Progenitor cell of endocrine pancreas (in vitro differentiated cells): ENCODE results near the gene FRMD4B. TPM values are rescaled to one million over a fixed set of nuclear protein-coding genes. Genes with fewer than 3 reads are reported as not detected.

Source experiments
- DNase-seq: peaks from one replicate; pipeline ENCODE4 v3.0.0; 2021; ENCODE audit warnings: low spot score; ENCODE audit not compliant: unreplicated experiment
- H3K27ac Mint-ChIP-seq: 2 replicates; pipeline ENCODE4 v1.8.0; 2021; ENCODE audit warnings: mild to moderate bottlenecking, moderate library complexity, mixed read lengths
- H3K27me3 Mint-ChIP-seq: 2 replicates; pipeline ENCODE4 v1.8.0; 2021; ENCODE audit warnings: mixed read lengths
- H3K36me3 Mint-ChIP-seq: 2 replicates; pipeline ENCODE4 v1.8.0; 2022; ENCODE audit warnings: mixed read lengths; ENCODE audit not compliant: insufficient read depth
- H3K4me1 Mint-ChIP-seq: 2 replicates; pipeline ENCODE4 v1.8.0; 2021; ENCODE audit warnings: low read depth, mixed read lengths
- H3K4me3 Mint-ChIP-seq: 2 replicates; pipeline ENCODE4 v1.8.0; 2021; ENCODE audit warnings: low read depth, mild to moderate bottlenecking, moderate library complexity, mixed read lengths
- H3K9me3 Mint-ChIP-seq: 2 replicates; pipeline ENCODE4 v1.8.0; 2021; ENCODE audit warnings: low read depth, mixed read lengths
- total RNA-seq: library from RNA; stranded (reverse); gene quantifications from 2 replicates; pipeline ENCODE4 v1.2.1, GENCODE V29; 2021
- TF ChIP-seq, protein P1 (sequence below): fragments of 200-600 bp; sonication (generic); IDR thresholded peaks from one replicate; pipeline ENCODE4 v1.5.0; 2021; ENCODE audit warnings: antibody characterized with exemption, mild to moderate bottlenecking; ENCODE audit not compliant: unreplicated experiment

The FRMD4B gene
- total RNA-seq, 1 donor from 2014 or later, result 41.6 TPM

DNA sequence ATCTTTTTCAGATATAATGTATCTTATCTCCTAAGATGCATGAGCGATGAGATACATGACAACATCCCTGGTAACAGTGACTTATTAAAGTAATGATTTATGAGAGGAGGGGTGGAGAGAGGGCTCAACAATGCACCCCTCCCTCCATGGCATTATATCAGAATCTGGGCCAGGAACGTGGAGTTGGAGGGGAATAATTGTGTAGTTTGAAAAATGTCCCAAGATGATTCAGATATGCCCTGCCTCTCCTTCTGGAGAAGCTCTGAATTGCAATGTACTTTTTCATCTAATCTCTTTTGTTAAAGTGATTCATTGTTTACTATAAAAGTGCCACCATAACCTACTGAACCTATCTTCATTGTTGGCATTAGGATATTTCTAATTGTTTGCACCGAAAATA lies 86.5 kb downstream of the FRMD4B start:
- Mint-ChIP-seq H3K36me3 (peaks cover 4% of the 10 kb centered on the region), H3K4me1 (peaks cover 3% of the 10 kb centered on the region), H3K9me3 (no peaks in the 10 kb centered on the region), H3K27me3 (no peaks in the 10 kb centered on the region), H3K27ac (no peak overlapping the region), H3K4me3 (no peak overlapping the region)
- DNase-seq, result no peak
- TF ChIP-seq, protein P1, sequence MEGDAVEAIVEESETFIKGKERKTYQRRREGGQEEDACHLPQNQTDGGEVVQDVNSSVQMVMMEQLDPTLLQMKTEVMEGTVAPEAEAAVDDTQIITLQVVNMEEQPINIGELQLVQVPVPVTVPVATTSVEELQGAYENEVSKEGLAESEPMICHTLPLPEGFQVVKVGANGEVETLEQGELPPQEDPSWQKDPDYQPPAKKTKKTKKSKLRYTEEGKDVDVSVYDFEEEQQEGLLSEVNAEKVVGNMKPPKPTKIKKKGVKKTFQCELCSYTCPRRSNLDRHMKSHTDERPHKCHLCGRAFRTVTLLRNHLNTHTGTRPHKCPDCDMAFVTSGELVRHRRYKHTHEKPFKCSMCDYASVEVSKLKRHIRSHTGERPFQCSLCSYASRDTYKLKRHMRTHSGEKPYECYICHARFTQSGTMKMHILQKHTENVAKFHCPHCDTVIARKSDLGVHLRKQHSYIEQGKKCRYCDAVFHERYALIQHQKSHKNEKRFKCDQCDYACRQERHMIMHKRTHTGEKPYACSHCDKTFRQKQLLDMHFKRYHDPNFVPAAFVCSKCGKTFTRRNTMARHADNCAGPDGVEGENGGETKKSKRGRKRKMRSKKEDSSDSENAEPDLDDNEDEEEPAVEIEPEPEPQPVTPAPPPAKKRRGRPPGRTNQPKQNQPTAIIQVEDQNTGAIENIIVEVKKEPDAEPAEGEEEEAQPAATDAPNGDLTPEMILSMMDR, result no peak

GRCh38 chr3:69297501-69297900 lies 88.4 kb downstream of the FRMD4B start:
- Mint-ChIP-seq H3K4me1 (peaks cover 5% of the 10 kb centered on the region), H3K27ac (no peak overlapping the region), H3K27me3 (no peaks in the 10 kb centered on the region), H3K9me3 (no peaks in the 10 kb centered on the region), H3K36me3 (peaks cover 4% of the 10 kb centered on the region), H3K4me3 (no peak overlapping the region)
- TF ChIP-seq, protein P1, result no peak
- no peak for DNase-seq

- Mint-ChIP-seq H3K27ac (no peak overlapping the region), H3K4me1 (peaks cover 5% of the 10 kb centered on the region), H3K4me3 (no peak overlapping the region), H3K36me3 (peaks cover 1% of the 10 kb centered on the region), H3K9me3 (no peaks in the 10 kb centered on the region), H3K27me3 (no peaks in the 10 kb centered on the region)
- DNase-seq, result no peak
- TF ChIP-seq, protein P1, result no peak
These were observed 88.9 kb downstream of the FRMD4B start for GRCh38 chr3:69296995-69297394.

- H3K9me3 Mint-ChIP-seq, result no peaks in the 10 kb centered on the region
These were observed 91.7 kb downstream of the FRMD4B start for GRCh38 chr3:69294014-69294766.

DNA sequence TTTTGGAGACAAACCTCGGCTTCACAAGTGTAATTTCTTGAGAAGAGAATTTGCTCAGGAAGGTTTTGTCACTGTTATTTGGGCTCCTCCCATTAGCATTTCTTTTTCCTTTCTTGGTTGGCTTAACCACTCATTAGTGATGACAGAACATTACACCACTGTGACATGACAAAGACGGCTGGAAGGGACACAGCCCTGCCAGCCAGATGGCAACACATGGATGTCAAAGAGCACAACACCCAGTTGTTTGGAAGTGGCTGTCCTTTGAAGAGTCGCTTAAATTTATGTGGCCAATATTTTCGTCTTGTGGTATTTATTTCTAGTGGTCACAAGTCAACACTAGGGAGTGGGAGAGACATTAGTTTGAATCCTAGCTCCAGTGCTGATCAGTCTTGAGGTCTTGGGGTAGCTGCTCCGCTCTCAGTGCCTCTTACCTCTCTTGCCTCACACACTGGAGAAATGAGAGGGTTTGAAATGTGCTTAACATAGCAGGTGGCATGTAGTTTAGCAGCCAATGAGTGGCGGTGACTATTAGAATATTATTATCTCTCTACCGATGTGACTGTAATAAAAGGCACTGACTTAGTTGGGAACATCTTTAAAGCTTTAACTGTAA lies 92.8 kb downstream of the FRMD4B start:
- H3K9me3 Mint-ChIP-seq, result no peaks in the 10 kb centered on the region
- peaks cover 1% of the 10 kb centered on the region for H3K36me3 Mint-ChIP-seq
- H3K27me3 Mint-ChIP-seq, result no peaks in the 10 kb centered on the region
- no peak overlapping the region for H3K27ac Mint-ChIP-seq
- H3K4me3 Mint-ChIP-seq, result no peak overlapping the region
- no peak for DNase-seq
- TF ChIP-seq, protein P1, result no peak
- H3K4me1 Mint-ChIP-seq, result peaks cover 22% of the 10 kb centered on the region

More at GRCh38 chr3:69294014-69294766, 91.7 kb downstream of the FRMD4B start:
- H3K4me3 Mint-ChIP-seq, result no peak overlapping the region
- no peak for DNase-seq
- no peaks in the 10 kb centered on the region for H3K27me3 Mint-ChIP-seq
- H3K27ac Mint-ChIP-seq, result no peak overlapping the region
- TF ChIP-seq, protein P1, result no peak
- peaks cover 11% of the 10 kb centered on the region for H3K4me1 Mint-ChIP-seq
- H3K36me3 Mint-ChIP-seq, result peaks cover 1% of the 10 kb centered on the region
